B cell (primary cell): ENCODE results near the gene ABLIM3. TPM values are rescaled to one million over a fixed set of nuclear protein-coding genes. Genes with fewer than 3 reads are reported as not detected.

Experiments used
- ATAC-seq: fragments of 200-7000 bp; cut with Tn5 transposase; one replicate; pipeline ENCODE4 v1.10.0; 2021; ENCODE audit warnings: low read depth, mild to moderate bottlenecking, moderate number of reproducible peaks, moderate library complexity
- CTCF ChIA-PET: fragments of 350-600 bp; sonication (Branson Sonifier 250); formaldehyde crosslinking; loops from one replicate; lab custom pipeline; 2021; ENCODE audit warnings: antibody characterized with exemption, inconsistent platforms; lab: Charles Lee
- POLR2A ChIA-PET: fragments of 350-600 bp; sonication (Branson Sonifier 250); formaldehyde crosslinking; loops from one replicate; lab custom pipeline; 2021; ENCODE audit warnings: antibody characterized with exemption; lab: Charles Lee
- DNase-seq: peaks from one replicate; pipeline ENCODE4 v3.0.0; 2013
- H2AFZ ChIP-seq: 2 replicates; pipeline ENCODE4 v1.6.1; 2012; ENCODE audit warnings: mild to moderate bottlenecking, low read depth, low read length; ENCODE audit not compliant: insufficient read depth, poor library complexity, severe bottlenecking
- H3K27ac ChIP-seq, 2 donors: 1 replicate in 1 of 2; 2 replicates in 1 of 2; pipeline ENCODE4 v1.5.1; 2012 to 2013; ENCODE audit warnings: low read length in 2 of 2, mild to moderate bottlenecking in 2 of 2, moderate library complexity in 1 of 2
- H3K27me3 ChIP-seq, 4 experiments: fragments of 200-600 bp in 1 of 4; sonication (generic) in 1 of 4; replicated peaks in 1 of 4; 1 replicate in 2 of 4; 2 replicates in 2 of 4; pipeline versions ENCODE4 v1.6.1 to v1.7.0; 2013 to 2016; ENCODE audit warnings: low read length in 3 of 4, mild to moderate bottlenecking in 2 of 4, mixed read lengths in 1 of 4, moderate library complexity in 1 of 4; ENCODE audit not compliant: insufficient read depth in 4 of 4, control insufficient read depth in 3 of 4; ENCODE audit errors: control extremely low read depth in 1 of 4
- H3K36me3 ChIP-seq, 2 experiments: replicated peaks in 1 of 2; 1 replicate in 1 of 2; 2 replicates in 1 of 2; pipeline versions ENCODE4 v1.6.1 to v1.7.1; 2013; ENCODE audit warnings: low read length in 1 of 2; ENCODE audit not compliant: insufficient read depth in 2 of 2, control insufficient read depth in 1 of 2; ENCODE audit errors: control extremely low read depth in 1 of 2, extremely low read depth in 1 of 2
- H3K4me1 ChIP-seq, 2 donors: fragments of 200-600 bp in 1 of 2; sonication (generic) in 1 of 2; 1 replicate in 1 of 2; 2 replicates in 1 of 2; pipeline versions ENCODE4 v1.5.1 to v1.6.1; 2013 to 2017; ENCODE audit warnings: low read length in 2 of 2; ENCODE audit not compliant: control insufficient read depth in 2 of 2, insufficient read depth in 2 of 2
- H3K4me2 ChIP-seq: replicated peaks from 2 replicates; pipeline ENCODE3; 2012; ENCODE audit warnings: mild to moderate bottlenecking, low read depth, low read length; ENCODE audit not compliant: poor library complexity, severe bottlenecking
- H3K4me3 ChIP-seq, 5 experiments: fragments of 200-600 bp in 1 of 5; sonication (generic) in 1 of 5; 1 replicate in 3 of 5; 2 replicates in 2 of 5; pipeline versions ENCODE4 v1.5.1 to v1.7.0; 2011 to 2016; ENCODE audit warnings: low read length in 4 of 5, mild to moderate bottlenecking in 4 of 5, low read depth in 2 of 5, control low read depth in 1 of 5, moderate library complexity in 1 of 5; ENCODE audit not compliant: insufficient read depth in 1 of 5; ENCODE audit errors: control extremely low read depth in 1 of 5, extremely low read depth in 1 of 5
- H3K79me2 ChIP-seq: fragments of 200-600 bp; sonication (generic); one replicate; pipeline ENCODE4 v1.6.0; 2016; ENCODE audit warnings: low read length; ENCODE audit not compliant: control insufficient read depth, insufficient read depth
- H3K9ac ChIP-seq: fragments of 200-600 bp; sonication (generic); 2 replicates; pipeline ENCODE4 v1.6.1; 2017; ENCODE audit warnings: mild to moderate bottlenecking, low read length, moderate library complexity
- H3K9me3 ChIP-seq, 3 donors: one replicate each; pipeline versions ENCODE4 v1.6.1 to v1.7.1; 2013; ENCODE audit warnings: low read length in 2 of 3; ENCODE audit not compliant: control insufficient read depth in 2 of 3, insufficient read depth in 1 of 3; ENCODE audit errors: control extremely low read depth in 1 of 3
- H4K20me1 ChIP-seq: 2 replicates; pipeline ENCODE4 v1.6.0; 2012; ENCODE audit warnings: mild to moderate bottlenecking, low read length; ENCODE audit not compliant: insufficient read depth, control insufficient read depth, poor library complexity, severe bottlenecking
- H3K27ac Mint-ChIP-seq: one replicate; pipeline ENCODE4 v1.8.0; 2021; ENCODE audit warnings: mixed read lengths
- H3K27me3 Mint-ChIP-seq: one replicate; pipeline ENCODE4 v1.8.0; 2021; ENCODE audit warnings: mixed read lengths
- H3K4me1 Mint-ChIP-seq: one replicate; pipeline ENCODE4 v1.8.0; 2021; ENCODE audit warnings: mixed read lengths
- H3K4me3 Mint-ChIP-seq: one replicate; pipeline ENCODE4 v1.8.0; 2021; ENCODE audit warnings: mixed read lengths
- H3K9me3 Mint-ChIP-seq: one replicate; pipeline ENCODE4 v1.8.0; 2022; ENCODE audit warnings: mixed read lengths; ENCODE audit not compliant: insufficient read depth
- EZH2 ChIP-seq: IDR thresholded peaks from 2 replicates; pipeline ENCODE4 v1.6.1; 2012; ENCODE audit warnings: borderline replicate concordance, low read depth, mild to moderate bottlenecking, moderate library complexity, low read length; ENCODE audit not compliant: insufficient read depth, poor library complexity, severe bottlenecking
- WGBS: methylation state at CpG from one replicate; pipeline ENCODE4 v1.1.5; 2013; ENCODE audit warnings: missing lambda C conversion rate; ENCODE audit not compliant: insufficient coverage; 5-methylcytosine and 5-hydroxymethylcytosine counted together
- intact Hi-C: fragments of 100-400 bp; cut with micrococcal nuclease; formaldehyde crosslinking; loops from one replicate; pipeline ENCODE4 v1.10.0; 2022
- polyA plus RNA-seq: library from polyadenylated mRNA; depleted of rRNA; stranded (reverse); fragments of >200 nt; gene quantifications from 2 replicates; pipeline ENCODE4 v1.2.3, GENCODE V29; 2012
- total RNA-seq, 2 donors: library from RNA; stranded (reverse); fragments of 120-200 nt in 1 of 2; gene quantifications; 1 replicate in 1 of 2; 2 replicates in 1 of 2; pipeline versions ENCODE4 v1.2.3 to v1.2.4, GENCODE V29; 2013 to 2022
- TF ChIP-seq, protein P1 (sequence below): fragments of 200-600 bp; IDR thresholded peaks from one replicate; pipeline ENCODE4 v1.8.0; 2022; ENCODE audit warnings: antibody characterized with exemption, mild to moderate bottlenecking

ABLIM3 gene
- total and polyA plus RNA-seq, 2 donors (not counting 1 experiment from before 2014, with no cell fraction given): not detected

DNA sequence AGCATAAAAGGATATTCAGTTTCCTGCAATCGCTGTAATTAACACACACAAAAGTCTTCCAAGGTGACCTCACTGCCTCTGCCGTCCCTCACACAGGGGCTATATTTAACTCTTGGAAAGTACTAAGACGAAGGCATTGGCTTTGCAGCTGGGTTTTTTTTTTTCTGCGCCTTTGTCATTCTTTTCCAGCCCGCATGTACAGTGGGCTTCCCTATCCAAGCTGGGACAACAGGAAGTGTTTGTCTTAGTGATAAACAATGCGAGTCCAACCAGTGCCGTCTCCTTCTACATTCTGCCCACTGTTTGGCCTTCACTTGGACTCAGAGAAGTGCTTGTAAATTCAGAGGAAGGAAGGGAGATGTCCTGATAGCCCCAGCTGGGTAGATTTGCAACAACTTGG is 148.0 kb downstream of the ABLIM3 start:
- CTCF ChIA-PET: no interaction called here
- H4K20me1 ChIP-seq: no peaks in the 10 kb centered on the region
- Mint-ChIP-seq H3K9me3 (no peaks in the 10 kb centered on the region), H3K27ac (no peak overlapping the region), H3K27me3 (no peaks in the 10 kb centered on the region), H3K4me1 (no peaks in the 10 kb centered on the region), H3K4me3 (no peak overlapping the region)
- DNase-seq: no peak
- no peak overlapping the region for H3K4me2 ChIP-seq
- peaks cover 0 to 3% (median 0%) of the 10 kb centered on the region in 3 donors for H3K9me3 ChIP-seq
- no peaks in the 10 kb centered on the region for H3K4me1 ChIP-seq
- no peaks in the 10 kb centered on the region for H3K36me3 ChIP-seq
- WGBS: no CpG with 5 or more reads among the region's 7 CpGs
- H3K27me3 ChIP-seq: no peaks in the 10 kb centered on the region
- no peak overlapping the region for H3K9ac ChIP-seq
- no peak overlapping the region for H2AFZ ChIP-seq
- H3K79me2 ChIP-seq: no peaks in the 10 kb centered on the region
- no peak overlapping the region for H3K4me3 ChIP-seq
- POLR2A ChIA-PET: no interaction called here
- TF ChIP-seq EZH2: no peak
- TF ChIP-seq, protein P1, sequence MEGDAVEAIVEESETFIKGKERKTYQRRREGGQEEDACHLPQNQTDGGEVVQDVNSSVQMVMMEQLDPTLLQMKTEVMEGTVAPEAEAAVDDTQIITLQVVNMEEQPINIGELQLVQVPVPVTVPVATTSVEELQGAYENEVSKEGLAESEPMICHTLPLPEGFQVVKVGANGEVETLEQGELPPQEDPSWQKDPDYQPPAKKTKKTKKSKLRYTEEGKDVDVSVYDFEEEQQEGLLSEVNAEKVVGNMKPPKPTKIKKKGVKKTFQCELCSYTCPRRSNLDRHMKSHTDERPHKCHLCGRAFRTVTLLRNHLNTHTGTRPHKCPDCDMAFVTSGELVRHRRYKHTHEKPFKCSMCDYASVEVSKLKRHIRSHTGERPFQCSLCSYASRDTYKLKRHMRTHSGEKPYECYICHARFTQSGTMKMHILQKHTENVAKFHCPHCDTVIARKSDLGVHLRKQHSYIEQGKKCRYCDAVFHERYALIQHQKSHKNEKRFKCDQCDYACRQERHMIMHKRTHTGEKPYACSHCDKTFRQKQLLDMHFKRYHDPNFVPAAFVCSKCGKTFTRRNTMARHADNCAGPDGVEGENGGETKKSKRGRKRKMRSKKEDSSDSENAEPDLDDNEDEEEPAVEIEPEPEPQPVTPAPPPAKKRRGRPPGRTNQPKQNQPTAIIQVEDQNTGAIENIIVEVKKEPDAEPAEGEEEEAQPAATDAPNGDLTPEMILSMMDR: no peak
- H3K27ac ChIP-seq: no peak overlapping the region
- intact Hi-C loops: no loop called here
- ATAC-seq: no peak

DNA sequence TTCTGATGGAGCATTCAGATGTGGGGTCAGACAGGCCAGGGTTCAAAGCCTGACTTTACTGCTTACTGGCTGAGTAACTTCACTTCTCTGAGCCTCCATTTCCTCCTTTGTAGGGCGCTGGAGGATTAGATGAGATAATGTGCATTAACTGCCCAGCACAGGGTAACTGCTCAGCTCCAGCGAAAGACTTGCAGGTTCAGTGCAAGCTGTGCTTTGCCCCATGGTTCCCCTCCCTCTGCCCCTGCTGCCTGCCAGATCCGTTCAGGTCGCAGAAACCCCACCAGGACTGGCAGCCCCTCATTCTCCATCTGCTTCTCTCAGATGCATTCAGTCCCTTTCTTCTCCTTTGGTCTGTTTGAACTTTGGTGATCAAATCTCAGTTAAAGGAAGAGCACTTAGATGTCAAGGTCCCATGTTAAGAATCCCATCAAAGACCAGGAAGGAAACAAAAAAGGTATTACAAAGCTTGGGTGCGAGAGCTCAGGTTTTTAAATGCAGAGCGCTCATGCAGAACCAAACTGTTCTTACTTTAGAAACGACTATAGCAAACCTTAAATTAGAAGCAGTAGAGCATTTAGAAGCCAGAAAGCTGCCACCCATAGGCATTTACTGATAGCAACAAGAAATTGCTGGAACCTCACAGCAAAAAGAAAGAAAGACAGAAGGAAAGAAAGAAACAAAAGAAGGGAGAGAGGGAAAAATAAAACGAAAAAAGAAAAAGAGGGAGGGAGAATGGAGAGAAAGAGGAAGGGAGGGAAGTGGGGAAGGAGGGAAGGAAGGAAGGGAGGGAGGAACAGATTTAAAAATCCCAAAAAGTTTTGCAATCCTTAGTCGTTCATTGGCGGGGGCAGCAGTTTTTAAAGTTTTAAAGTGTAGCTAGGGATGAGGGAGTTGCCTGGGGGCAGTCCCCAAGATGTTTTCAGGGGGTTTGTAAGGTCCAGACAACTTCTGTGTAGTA is 153.9 kb downstream of the ABLIM3 start:
- peaks cover 9 to 10% of the 10 kb centered on the region in 2 donors for H3K4me1 ChIP-seq
- no peak overlapping the region for H3K27ac Mint-ChIP-seq
- H2AFZ ChIP-seq: peak overlapping the region; percentile 27
- H3K36me3 ChIP-seq: no peaks in the 10 kb centered on the region
- H3K27ac ChIP-seq: no peak overlapping the region
- H3K4me1 Mint-ChIP-seq: peaks cover 10% of the 10 kb centered on the region
- no peak for ATAC-seq
- peaks cover 17% of the 10 kb centered on the region for H3K27me3 Mint-ChIP-seq
- intact Hi-C loops: no loop called here
- H3K9me3 ChIP-seq: no peaks in the 10 kb centered on the region
- DNase-seq: no peak
- ChIA-PET CTCF (interaction anchor here (0.5 kb wide), 1 partner anchor 20 kb away, joined by 3 read pairs; no protein-coding TSS in a partner anchor), POLR2A (no interaction called here)
- no peaks in the 10 kb centered on the region for H3K9me3 Mint-ChIP-seq
- peak overlapping the region; percentile 23 for H3K9ac ChIP-seq
- H3K4me3 Mint-ChIP-seq: no peak overlapping the region
- peaks cover 0 to 12% (median 1%) of the 10 kb centered on the region in 4 experiments for H3K27me3 ChIP-seq
- 31% methylated on average over 7 of the region's 10 CpGs for WGBS
- H3K79me2 ChIP-seq: no peaks in the 10 kb centered on the region
- H3K4me2 ChIP-seq: peak overlapping the region; percentile 29
- H3K4me3 ChIP-seq: no peak overlapping the region
- no peaks in the 10 kb centered on the region for H4K20me1 ChIP-seq
- TF ChIP-seq, protein P1: no peak
- TF ChIP-seq EZH2: no peak
